ENCODE results near the gene PGGHG.

Gene PGGHG

GRCh38 chr11:287821-288477 is 977 bp upstream of the PGGHG start:
- H3K27ac ChIP-seq (ENCODE audit: low read length), result peak overlapping the region; percentile 54
- TF ChIP-seq EZH2 (IDR thresholded peaks at IDR 0.05; ENCODE audit: borderline replicate concordance, low read depth, low read length, severe bottlenecking) (peak; percentile 60), CTCF (IDR thresholded peaks at IDR 0.05; ENCODE audit: borderline replicate concordance, extremely low read depth, low read length, poor library complexity, severe bottlenecking) (no peak)
- peak; percentile 41 for ATAC-seq (ENCODE audit: insufficient read depth, low read depth)
- peaks cover 9% of the 10 kb centered on the region for H3K27me3 ChIP-seq (ENCODE audit: insufficient read depth, low read length, poor library complexity)
- H3K36me3 ChIP-seq (ENCODE audit: insufficient read depth, low read length), result peaks cover 18% of the 10 kb centered on the region; the same call in 1 of the 2 replicates
- H3K4me3 ChIP-seq (ENCODE audit: low read depth in 1 of 2, low read length in 2 of 2), result peak overlapping the region; percentile 61 to 73; a peak in 3 of 4 replicates
- peak overlapping the region; percentile 78 for H2AFZ ChIP-seq (ENCODE audit: low read depth, low read length)
- peak overlapping the region; percentile 76 for H3K9ac ChIP-seq (ENCODE audit: low read depth, low read length)
- H3K9me3 ChIP-seq (ENCODE audit: insufficient read depth, low read length, severe bottlenecking), result no peaks in the 10 kb centered on the region
- peaks cover 5% of the 10 kb centered on the region; the same call in 1 of the 2 replicates for H3K79me2 ChIP-seq (ENCODE audit: insufficient read depth, low read length)
- peak overlapping the region; percentile 86 for H3K4me2 ChIP-seq (ENCODE audit: insufficient read depth, low read length)
- H4K20me1 ChIP-seq (ENCODE audit: insufficient read depth, low read length), result peaks cover 7% of the 10 kb centered on the region; the same call in 1 of the 2 replicates
- peaks cover 44% of the 10 kb centered on the region for H3K4me1 ChIP-seq (ENCODE audit: insufficient read depth, low read length)
- peak; percentile 59 for DNase-seq

- peak overlapping the region; percentile 70 for H3K27ac ChIP-seq (ENCODE audit: low read length)
- DNase-seq (peak; percentile 63), ATAC-seq (ENCODE audit: insufficient read depth, low read depth) (peak; percentile 25)
- H3K79me2 ChIP-seq (ENCODE audit: insufficient read depth, low read length), result peaks cover 5% of the 10 kb centered on the region; the same call in 1 of the 2 replicates
- TF ChIP-seq EZH2 (IDR thresholded peaks at IDR 0.05; ENCODE audit: borderline replicate concordance, low read depth, low read length, severe bottlenecking) (no peak), CTCF (IDR thresholded peaks at IDR 0.05; ENCODE audit: borderline replicate concordance, extremely low read depth, low read length, poor library complexity, severe bottlenecking) (no peak)
- H3K36me3 ChIP-seq (ENCODE audit: insufficient read depth, low read length), result peaks cover 30% of the 10 kb centered on the region
- peak overlapping the region; percentile 54 for H3K9ac ChIP-seq (ENCODE audit: low read depth, low read length)
- peak overlapping the region; percentile 61 for H3K4me2 ChIP-seq (ENCODE audit: insufficient read depth, low read length)
- peak overlapping the region in 1 of 2 experiments; percentile 48; a peak in 2 of 4 replicates for H3K4me3 ChIP-seq (ENCODE audit: low read depth in 1 of 2, low read length in 2 of 2)
- no peaks in the 10 kb centered on the region for H3K9me3 ChIP-seq (ENCODE audit: insufficient read depth, low read length, severe bottlenecking)
- H3K27me3 ChIP-seq (ENCODE audit: insufficient read depth, low read length, poor library complexity), result peaks cover 9% of the 10 kb centered on the region
- H4K20me1 ChIP-seq (ENCODE audit: insufficient read depth, low read length), result peaks cover 7% of the 10 kb centered on the region; the same call in 1 of the 2 replicates
- peak overlapping the region; percentile 10; the same call in 1 of the 2 replicates for H2AFZ ChIP-seq (ENCODE audit: low read depth, low read length)
- peaks cover 44% of the 10 kb centered on the region for H3K4me1 ChIP-seq (ENCODE audit: insufficient read depth, low read length)
These were observed 429 bp downstream of the PGGHG start for GRCh38 chr11:289398-289711.

- peak overlapping the region in 1 of 2 experiments; percentile 48; a peak in 2 of 4 replicates for H3K4me3 ChIP-seq (ENCODE audit: low read depth in 1 of 2, low read length in 2 of 2)
- DNase-seq (peak; percentile 69), ATAC-seq (ENCODE audit: insufficient read depth, low read depth) (peak; percentile 64)
- no peaks in the 10 kb centered on the region for H3K9me3 ChIP-seq (ENCODE audit: insufficient read depth, low read length, severe bottlenecking)
- peaks cover 5% of the 10 kb centered on the region; the same call in 1 of the 2 replicates for H3K79me2 ChIP-seq (ENCODE audit: insufficient read depth, low read length)
- peaks cover 32% of the 10 kb centered on the region for H3K36me3 ChIP-seq (ENCODE audit: insufficient read depth, low read length)
- H3K27me3 ChIP-seq (ENCODE audit: insufficient read depth, low read length, poor library complexity), result peaks cover 9% of the 10 kb centered on the region
- peak overlapping the region; percentile 61 for H3K4me2 ChIP-seq (ENCODE audit: insufficient read depth, low read length)
- H4K20me1 ChIP-seq (ENCODE audit: insufficient read depth, low read length), result peaks cover 7% of the 10 kb centered on the region; the same call in 1 of the 2 replicates
- peaks cover 44% of the 10 kb centered on the region for H3K4me1 ChIP-seq (ENCODE audit: insufficient read depth, low read length)
- peak overlapping the region; percentile 70 for H3K27ac ChIP-seq (ENCODE audit: low read length)
- H2AFZ ChIP-seq (ENCODE audit: low read depth, low read length), result peak overlapping the region; percentile 10; the same call in 1 of the 2 replicates
- TF ChIP-seq EZH2 (IDR thresholded peaks at IDR 0.05; ENCODE audit: borderline replicate concordance, low read depth, low read length, severe bottlenecking) (no peak), CTCF (IDR thresholded peaks at IDR 0.05; ENCODE audit: borderline replicate concordance, extremely low read depth, low read length, poor library complexity, severe bottlenecking) (no peak)
- peak overlapping the region; percentile 54 for H3K9ac ChIP-seq (ENCODE audit: low read depth, low read length)
These were observed 1.0 kb downstream of the PGGHG start for GRCh38 chr11:289712-290620.
